HL-60/S4 treated with retinoic acid at 250 ng/mL for 4 days and 3 days (cell line): Measurements from ENCODE around the gene SSPN.
"Not testable (repeated sequence)": the region's sequence is repeated elsewhere in the genome, so short reads cannot be mapped to it uniquely, and the experiment has no call there.

Source experiments
- in situ Hi-C: fragments of 300-500 bp; cut with MboI; formaldehyde crosslinking; loops from 2 replicates; pipeline ENCODE4 v1.7.0; 2022; ENCODE audit warnings: low sequenced_read_pairs

SSPN gene

DNA sequence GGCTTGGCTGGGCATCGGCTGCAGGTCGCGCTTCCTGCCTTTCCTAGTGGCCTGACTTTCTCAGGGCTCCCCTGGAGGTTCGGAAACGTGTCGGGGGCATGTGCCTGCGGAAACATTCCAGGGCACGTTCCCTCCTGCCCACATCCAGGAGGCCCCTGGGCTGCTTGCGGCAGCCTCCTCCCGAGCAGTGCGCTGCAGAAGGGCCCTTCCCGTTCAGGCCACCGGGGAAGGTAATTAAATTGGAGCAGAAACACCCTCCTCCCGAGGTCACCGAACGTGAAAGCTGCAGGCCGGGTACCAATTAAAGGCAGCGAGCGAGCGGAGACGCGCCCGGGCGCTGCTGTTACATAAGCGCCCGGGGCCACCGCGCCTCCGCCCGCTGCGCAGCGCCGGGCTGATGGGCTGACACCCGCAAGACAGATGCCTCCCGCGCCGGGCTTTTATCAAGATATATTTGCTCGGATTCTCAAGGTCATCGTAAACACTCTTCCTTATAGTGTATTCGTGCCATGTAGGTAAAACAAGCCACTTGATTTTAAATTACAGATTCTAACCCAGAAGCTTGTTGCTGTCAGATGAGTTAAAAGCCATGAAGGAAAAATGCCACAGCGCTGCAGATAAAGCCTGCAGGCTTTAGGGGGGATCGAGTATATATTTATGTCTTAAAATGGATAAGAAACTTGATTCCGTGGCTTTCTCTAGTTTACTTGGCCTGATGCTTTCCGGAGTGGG lies 31.4 kb downstream of the SSPN start:
- in situ Hi-C loops, result no loop called here

DNA sequence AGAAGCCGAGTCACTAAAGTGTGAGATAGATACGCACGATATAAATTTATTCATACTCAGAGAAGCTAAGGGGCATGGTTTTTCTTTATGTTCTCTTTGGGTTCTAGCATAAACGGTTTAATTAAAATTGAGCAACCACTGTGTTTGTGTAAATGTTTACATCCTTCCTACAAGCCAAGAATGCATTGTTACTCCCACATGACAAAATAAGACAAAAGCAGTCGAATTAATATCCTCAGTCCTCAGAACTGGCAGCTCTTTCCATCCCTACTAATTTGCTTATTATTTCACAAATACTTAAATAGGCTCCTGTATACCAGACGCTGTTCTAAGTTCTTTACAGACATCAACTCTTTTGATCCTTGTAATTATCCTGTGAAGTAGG lies 32.0 kb downstream of the SSPN start:
- in situ Hi-C loops, result no loop called here

DNA sequence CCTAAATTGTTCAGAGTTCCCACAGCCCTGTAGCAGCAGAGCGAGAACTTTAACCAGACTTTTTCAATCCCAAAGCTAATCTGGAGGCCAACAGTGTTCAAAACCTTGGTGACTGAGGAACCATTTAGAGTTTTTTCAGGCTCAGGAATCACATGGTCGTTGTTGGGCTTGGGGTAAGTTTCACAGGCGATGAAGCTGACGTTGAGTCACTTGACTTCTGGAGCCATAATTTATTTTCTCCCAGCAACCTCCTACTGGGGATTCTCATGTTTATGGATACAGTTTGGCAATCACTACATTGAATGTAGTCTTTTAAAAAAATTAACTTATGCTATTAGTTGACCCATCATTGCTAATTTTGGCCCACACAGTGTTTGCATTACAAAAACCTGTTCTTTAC lies 34.5 kb downstream of the SSPN start:
- in situ Hi-C loops, result no loop called here

DNA sequence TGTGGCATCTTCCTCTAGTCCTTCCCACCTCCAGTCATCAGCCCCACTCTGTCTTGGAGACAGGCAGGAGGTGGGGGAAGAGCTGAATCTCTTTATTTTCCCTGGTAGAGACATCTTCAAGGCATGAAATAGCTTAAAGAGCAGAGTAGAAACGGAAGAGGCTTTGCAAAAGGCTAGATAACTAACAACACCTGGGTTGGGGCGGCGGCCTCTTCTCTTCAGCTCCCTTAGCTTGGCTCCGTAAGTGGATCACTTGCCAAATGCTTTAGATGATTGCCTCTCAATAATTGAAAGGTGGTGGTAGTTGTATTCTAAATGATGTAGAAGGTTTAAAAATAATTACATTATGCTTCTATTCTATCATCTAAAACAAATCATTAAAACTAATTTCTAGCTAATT lies 36.1 kb downstream of the SSPN start:
- in situ Hi-C loops, result no loop called here

DNA sequence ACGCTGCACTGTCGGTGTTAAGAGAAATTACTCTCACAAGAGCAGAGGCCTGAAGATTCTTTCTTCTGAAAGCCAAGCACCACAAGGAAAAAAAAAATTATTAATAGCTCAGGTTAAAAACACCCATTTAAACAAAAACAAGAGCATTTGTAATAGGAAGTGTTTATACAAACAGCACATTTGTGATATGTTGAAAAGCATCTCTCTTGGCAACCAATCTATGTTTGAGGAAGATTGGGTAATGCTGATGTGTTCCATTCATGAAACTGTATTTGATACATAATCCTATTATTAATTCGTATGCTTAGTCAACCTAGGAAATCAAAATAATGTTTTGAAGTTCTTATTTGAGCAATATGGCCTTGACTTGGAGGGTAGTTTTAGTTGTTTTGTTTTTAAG lies 36.5 kb downstream of the SSPN start:
- in situ Hi-C loops, result no loop called here

DNA sequence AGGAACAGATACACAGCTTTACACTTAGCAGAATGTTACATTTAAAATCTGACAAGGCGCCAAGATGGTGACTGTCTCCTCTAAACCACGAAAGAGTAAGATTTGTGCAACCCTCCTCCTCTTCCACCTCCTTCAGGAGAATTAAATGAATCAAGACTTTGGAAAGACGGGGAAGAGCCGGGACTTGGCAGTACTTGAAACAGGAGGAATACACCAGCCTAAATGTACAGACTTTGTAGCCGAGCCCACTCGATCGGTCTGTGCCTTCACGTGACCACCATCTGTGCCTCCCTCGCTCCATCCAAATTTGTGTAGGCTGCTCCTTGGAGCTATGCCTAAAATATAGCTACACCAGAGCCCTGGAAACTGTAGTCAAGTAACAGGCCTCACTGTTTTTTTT lies 38.3 kb downstream of the SSPN start:
- in situ Hi-C loops, result no loop called here

DNA sequence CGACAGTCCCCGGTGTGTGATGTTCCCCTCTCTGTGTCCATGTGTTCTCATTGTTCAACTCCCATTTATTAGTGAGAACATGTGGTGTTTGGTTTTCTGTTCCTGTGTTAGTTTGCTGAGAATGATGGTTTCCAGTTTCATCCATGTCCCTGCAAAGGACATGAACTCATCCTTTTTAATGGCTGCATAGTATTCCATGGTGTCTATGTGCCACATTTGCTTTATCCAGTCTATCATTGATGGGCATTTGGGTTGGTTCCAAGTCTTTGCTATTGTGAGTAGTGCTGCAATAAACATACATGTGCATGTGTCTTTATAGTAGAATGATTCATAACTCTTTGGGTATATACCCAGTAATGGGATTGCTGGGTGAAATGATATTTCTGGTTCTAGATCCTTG lies 40.1 kb downstream of the SSPN start:
- in situ Hi-C loops, result not testable (repeated sequence)

DNA sequence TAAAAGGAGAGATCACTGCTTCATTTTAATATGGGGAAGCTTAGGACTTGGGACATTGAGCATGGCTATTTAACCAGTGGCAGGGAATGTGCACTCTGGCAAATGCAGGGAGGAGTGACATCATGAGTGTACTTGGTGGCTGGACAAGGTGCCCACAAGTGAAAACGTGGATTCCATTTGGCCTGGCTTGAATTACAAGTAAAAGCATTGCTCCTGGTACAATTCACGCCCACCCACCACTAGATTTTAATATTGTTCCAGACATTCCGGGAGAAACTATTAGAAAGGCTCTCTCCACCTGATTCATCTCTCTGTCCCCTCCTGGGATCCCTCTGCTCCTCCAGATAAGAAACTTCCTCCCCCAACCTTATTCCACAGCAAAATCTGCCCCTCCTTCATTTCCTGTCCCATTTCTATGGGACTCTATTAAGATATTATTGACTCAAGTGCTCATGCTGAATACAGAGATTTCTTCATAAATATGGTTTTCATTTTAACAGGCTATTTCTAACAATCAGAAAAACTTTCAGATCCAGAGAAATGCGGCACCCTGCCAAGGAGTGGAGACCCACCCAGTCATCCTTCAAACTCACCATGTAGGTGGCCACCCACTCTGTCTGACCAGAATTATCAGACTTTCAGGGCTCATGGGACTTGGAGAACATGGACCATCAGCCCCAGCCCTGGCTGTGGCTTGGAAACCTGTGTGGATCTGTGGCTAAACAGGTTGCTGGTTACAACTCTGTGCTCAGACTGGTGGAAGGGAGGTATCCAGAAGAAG lies 43.2 kb downstream of the SSPN start:
- in situ Hi-C loops, result no loop called here

DNA sequence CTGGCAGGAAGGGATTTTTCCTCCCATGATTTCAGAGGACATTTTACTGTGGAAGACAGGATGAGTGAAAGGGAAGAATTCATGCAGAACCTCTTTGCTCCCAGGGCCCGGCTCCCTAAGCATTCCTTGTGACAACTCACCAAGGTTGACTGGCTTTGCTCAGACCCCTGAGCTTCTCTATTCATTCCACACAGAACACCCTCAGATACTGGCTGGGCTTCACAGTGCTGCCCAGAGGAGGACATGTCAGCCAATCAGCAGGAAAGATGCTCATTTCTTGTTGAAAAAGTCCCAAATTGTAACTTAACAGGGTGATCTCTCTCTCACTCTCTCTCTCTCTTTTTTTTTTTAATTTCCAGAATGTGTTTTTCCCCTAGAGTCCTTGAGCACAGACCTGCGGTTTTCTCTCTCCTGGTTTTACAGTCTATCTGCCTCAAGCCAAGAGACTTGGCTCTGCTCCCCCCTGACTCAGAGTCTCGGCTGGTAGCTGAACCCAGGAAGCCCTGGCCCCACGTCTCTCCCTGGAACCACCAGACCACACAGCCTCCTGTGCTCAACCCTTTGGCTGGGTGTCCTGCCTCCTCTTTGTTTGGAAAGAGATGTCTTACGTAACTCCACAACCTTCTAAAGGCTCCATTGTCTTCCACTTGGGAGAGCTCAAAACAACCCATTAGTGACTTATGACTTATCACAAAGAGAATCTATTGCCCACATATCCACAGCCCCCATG lies 43.9 kb downstream of the SSPN start:
- in situ Hi-C loops, result no loop called here

DNA sequence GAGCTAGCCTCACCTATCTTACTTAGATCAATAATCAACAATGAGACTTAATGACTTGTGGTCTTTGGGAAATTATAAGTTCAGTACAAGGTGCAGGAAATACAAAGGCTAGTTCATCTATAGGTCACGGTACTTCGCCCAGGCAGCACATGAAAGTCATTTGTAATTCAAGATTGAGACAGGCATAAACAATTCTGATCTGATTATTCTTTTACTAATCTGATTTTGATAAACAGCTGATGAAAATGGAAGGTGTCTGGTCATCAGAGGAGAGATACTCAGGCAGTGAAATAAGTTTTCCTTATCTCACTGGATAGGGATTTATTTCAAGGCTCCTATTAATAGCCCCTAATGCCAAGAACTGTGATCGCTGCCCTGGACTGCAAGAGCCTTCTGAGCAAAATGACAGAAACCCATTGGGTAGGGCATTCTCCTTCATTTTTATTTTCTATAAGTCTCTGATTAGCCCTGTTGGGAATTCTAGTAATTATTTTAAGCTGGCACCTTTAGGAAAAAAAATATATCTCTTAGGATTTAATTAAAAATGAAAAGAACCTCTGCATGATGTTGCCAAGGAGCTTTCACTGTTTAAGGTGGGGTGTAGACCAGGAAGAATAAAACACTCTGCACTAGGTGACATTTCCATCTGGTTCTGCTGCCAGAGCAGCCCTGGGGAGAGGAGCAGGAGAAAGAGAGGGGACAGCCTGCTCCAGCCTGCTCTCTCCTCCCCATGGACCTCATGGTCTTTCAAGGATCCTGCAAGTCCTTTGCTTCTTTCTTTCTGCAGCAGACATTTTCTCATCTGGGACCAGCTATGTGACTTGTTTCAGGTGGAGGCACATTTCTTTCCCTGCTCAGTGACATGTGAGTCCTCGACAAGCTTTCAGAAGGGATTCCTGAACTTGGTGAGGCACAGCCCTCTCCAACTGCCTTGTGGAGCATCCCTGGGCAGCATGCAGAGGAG lies 44.8 kb downstream of the SSPN start:
- in situ Hi-C loops, result no loop called here

DNA sequence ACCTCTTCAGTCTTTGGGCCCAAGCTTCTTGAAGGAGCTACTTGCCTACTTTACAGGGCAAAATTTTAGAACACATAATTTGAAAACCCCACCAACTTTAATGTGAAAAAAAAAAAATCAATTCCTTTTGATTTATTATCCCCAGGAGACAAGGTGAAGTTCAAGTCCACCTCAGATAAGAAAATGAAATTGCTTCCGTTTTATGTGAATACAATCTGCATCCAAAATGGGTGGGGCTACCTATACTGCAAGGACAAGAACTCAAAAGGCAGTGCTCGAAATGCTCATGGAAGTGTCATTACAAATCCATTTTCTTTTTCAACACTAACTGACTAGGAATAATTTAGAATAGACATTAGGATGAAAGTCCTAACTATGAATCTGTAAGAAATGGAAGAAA lies 45.7 kb downstream of the SSPN start:
- in situ Hi-C loops, result no loop called here

DNA sequence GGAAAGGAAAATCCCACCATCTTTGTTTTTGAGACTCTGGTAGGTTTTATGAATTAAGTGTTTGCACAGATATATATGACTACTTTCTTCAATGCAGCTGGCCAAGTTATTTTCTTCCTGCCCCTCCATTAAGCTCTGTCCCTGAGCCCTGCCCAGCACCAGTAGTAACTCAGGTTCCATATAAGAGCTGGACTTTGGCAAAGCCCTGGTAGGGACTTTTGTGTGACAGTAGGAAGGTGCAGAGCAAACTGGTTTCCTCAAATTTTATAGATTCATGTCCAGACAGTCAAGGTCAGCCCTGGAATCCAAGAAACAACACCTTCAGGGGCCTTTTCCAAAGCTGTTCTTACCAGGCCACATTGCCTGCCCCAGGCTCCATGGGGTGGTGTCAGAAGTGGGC lies 47.3 kb downstream of the SSPN start:
- in situ Hi-C loops, result no loop called here

DNA sequence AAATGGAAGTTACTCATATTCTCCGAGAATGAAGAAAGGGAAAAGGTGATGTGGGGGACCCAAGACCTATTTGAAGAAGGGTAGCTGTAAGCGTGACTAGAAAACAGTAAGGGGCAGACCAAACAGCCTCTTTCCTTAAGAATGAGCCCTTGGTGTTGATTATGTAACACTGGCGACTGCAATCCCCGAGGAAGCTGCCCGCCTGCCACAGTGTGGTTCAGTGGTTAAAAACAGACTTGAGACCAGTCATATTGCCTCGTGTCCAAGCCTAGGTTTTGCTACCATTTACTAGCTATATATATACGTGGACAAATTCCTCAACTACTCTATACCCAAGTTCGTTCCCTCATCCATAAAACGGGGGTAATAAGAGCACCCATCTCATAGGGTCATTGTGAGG lies 49.1 kb downstream of the SSPN start:
- in situ Hi-C loops, result no loop called here

DNA sequence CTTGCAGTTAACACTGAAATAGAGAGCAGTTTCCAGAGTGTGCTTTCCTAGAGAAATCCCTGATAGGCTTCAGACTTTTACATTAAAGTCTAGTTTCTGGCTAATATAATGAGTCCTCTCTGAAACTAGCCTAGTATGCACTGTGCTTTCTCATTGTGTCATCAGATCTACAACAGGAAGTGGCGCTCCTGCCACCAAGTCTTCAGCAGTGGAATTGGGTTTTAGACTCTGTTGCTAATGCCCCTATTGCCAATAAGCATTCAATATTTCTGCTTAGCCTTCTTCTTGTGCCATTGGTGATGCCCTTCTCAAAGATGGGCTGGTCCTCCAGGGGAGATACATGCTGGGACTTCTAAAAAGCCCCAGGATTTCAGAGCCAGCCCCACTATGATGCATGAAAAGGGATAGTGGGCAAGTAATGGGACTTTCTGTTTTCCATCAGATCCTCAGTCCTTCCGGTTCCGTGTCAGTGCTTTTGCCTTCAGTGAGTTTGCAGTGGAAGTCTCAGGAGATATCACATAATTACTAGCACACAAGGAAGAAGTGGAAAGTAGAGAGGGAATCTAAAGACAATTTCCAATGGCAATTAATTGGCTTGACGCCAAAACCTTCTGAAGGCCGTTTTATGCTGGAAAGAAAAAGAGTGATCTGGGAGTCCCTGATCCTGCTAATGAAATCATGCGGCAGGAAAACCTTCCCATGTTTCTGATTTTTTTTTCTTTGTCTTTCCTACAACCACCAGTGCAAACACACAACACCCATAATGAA lies 50.0 kb downstream of the SSPN start:
- in situ Hi-C loops, result no loop called here

DNA sequence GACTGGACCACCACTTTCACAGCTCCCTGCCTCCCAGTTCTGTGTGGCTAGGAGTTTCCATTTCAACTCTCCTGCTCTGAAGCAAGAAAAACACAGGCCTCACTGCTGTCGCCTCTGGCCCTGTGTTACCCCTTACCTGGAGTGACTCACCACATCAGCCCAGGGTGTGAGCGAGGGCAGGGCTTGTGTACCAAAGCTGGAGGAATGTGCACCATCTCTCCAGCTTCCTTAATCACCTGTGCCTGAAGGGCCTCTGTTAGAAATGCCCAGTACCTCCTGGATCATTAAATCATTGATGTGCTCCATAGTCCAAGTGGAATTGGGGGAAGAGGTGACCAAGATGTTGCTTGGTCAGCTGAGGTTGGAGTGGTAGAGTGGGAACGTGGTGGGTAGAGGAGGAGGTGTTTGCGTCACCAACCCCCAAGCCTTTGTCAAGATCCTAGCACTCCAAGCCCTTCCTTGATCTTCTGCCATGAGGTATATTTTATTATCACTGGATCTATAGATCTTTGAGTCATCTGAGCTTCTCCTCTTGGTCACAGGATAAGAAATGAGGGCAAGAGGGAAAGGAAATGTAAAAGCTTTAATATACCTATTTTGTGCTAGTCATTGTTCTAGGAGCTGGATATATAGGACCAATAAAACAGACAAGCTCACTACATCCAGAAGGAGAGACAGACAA lies 51.3 kb downstream of the SSPN start:
- in situ Hi-C loops, result no loop called here

DNA sequence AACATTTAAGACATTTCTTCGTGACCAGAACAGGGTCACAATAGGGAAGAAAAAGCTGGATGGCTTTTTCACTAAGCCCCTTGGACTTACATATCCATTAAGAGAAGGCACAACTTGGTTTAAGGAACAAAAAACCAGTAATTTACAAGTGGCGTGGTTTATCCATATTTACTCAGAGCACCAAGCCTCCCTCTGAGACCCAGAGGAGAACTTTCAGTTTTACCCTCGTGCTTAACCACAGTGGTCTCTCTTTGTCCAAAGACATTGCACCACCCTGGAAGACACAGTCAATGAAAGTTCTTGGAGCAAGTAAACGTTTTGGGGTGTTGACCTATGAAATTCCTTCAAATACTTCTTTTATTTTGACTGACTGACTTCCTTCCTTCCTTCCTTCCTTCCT lies 52.5 kb downstream of the SSPN start:
- in situ Hi-C loops, result no loop called here

DNA sequence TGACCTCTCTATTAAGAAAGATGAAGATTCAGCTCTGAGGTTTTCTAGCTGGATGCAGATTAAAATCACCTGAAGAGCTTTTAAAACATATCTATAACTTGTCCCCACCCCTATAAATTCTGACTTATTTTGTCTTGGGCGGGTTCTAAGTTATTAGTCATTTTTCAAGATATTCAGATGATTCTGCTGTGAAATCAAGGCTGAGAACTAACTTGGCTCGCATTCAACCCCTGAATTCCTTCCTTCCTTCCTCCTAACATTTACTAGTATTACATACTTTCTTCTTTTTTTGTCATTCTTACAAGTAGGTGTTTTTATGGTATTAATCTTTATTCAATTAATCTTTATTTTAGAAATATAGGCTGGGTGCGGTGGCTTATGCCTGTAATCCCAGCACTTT lies 55.4 kb downstream of the SSPN start:
- in situ Hi-C loops, result no loop called here

DNA sequence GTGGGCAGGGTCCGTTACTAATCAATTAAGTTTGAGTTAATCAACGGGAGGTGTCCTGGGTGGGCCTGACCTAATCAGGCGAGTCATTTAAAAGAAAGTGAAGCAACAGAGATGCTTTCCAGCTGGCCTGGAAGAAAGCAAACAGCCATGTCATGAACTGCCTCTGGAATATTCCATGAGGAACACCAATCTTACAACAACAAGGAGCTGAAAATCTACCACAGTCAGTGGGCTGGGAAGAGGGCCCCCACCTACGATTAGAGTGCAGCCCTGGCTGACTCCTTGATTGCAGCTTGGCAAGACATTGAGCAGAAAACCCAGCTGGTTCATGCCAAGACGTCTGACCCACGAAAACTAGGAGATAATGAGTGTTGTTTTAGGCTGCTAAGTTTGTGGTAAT lies 56.2 kb downstream of the SSPN start:
- in situ Hi-C loops, result no loop called here

DNA sequence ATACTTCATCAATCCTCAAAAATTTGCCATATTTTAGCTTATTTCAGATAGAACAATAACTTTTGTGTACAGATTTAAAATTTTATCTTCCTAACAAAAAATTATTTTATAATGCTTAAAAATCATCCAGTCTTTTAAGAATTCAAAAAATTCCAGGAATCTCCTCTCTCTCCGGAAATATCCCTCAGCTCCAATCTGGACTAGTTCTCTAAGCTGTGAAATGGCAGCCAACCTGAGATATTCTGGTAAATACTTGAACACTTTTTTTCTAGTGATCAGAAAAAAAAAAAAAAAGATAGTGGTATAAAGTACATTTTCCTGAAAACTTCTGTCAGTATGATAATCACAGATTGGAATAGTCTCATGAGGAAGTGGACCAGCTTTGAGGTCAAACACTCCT lies 57.6 kb downstream of the SSPN start:
- in situ Hi-C loops, result no loop called here
